ENCODE data around the gene OGDH.

DNA sequence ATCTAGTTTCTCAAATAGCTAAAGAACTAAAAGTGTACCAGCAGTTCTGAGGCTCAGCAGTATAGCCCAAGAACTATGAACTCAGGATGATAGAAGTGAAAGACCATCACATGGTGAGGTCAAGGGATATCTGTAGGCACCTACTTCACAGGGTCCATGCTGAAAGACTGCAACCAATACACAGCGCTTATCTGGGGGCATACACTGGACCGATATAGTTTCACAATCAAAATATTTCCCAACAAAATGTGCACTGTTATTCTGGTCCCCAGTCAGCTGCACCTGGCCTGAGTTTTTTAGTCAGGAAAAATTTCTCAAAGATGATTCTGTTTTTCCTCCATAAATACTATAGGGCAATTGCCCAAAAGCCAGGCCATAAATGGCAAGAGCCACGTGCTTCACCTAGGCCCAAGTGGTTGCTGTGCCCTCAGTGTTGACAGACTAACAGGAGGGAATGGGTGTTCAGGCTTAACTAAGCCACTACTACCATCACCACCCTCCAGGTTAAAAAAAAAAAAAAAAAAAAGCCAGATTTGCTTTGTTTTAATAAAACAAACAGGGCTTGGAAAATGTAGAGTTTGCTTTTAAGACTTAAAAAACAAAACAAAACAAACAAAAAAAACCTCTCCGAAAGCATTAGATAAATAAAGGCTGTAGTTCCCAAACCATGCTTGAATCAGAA, 58.5 kb downstream of the OGDH start:
- no peak for TF ChIP-seq YY1 (IDR thresholded peaks at IDR 0.05; ENCODE audit: insufficient read depth, insufficient read length)
- TF ChIP-seq ZNF274 (IDR thresholded peaks at IDR 0.05; ENCODE audit: low read depth, low read length), result no peak

Data from NT2/D1 (cell line).